ENCODE measurements around the gene ANKRD33B. TPM values are rescaled to one million over a fixed set of nuclear protein-coding genes. Genes with fewer than 3 reads are reported as not detected.
A peak's percentile ranks its signal among the peaks of the same experiment; 100 is the strongest.

The ANKRD33B gene
- total and polyA plus RNA-seq, 9 of the 15 experiments (the other 6 are each of a cell fraction or from before 2014, with no cell fraction given) = 0.10 to 1.7 (median 0.40) TPM

DNA sequence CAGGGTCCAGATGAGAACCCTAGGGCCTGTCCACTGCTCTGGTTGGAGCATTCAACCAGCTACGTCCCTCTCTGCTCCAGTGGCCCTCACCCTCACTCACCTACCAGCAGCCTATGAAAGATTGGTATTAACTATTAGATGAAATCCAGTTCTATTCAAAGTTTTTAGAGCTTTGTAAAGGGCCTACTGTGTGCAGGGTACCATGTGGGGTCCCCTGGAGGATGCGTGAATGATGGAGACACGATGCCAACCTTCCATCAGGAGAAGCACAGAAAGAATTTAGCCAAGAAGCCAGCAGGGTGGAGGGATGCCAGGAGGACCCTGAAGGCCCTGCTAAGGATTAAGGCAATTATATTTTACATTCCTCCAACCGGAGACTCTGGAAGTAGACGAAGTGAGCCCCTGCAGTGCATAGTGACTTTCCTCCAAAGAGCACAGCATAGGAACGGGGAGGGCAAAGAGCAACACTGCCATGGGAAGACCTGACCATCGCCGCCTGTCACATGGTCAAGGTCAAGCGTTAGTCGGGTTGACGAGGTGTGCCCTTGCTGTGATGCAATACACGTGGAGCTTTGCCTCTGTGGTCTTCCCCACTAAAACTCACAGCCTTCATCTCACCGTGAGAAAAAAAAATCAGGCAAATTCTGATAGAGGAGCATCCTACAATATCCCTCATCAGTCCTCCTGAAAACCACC is 22.8 kb upstream of the ANKRD33B start:
- ATAC-seq (no peak), DNase-seq (ENCODE audit: extremely low read depth in 1 of 4, low spot score in 3 of 4) (peak in 1 of 4 experiments; percentile 2), FAIRE-seq (no peak)
- intact Hi-C loops (cut with micrococcal nuclease) (no loop called here), in situ Hi-C loops (cut with MboI) (no loop called here)
- H4K20me1 ChIP-seq (replicated peaks; ENCODE audit: control insufficient read depth, insufficient read depth, low read length) = 0 out of 2 replicates have a peak, but pooled peaks cover 3% of the 10 kb centered on the region
- H3K27ac ChIP-seq (ENCODE audit: extremely low read depth, low read depth, low read length) = no peak overlapping the region
- no peaks in the 10 kb centered on the region for H3K79me2 ChIP-seq (ENCODE audit: control insufficient read depth, insufficient read depth, low read length)
- H2AFZ ChIP-seq (ENCODE audit: low read depth, low read length) = no peak overlapping the region
- H3K27me3 ChIP-seq (ENCODE audit: control insufficient read depth in 2 of 2, insufficient read depth in 2 of 2, low read length in 2 of 2) = peaks cover 18 to 42% of the 10 kb centered on the region in 2 experiments; a peak in 4 of 5 replicates
- peaks cover 8 to 22% of the 10 kb centered on the region in 2 experiments for H3K4me1 ChIP-seq (replicated peaks in 1 of 2; ENCODE audit: control insufficient read depth in 2 of 2, insufficient read depth in 2 of 2, low read length in 2 of 2)
- H3K9me1 ChIP-seq (ENCODE audit: control insufficient read depth, insufficient read depth, low read length) = peaks cover 3% of the 10 kb centered on the region
- H3K9me3 ChIP-seq (replicated peaks; ENCODE audit: control insufficient read depth, insufficient read depth, low read depth, low read length) = no peaks in the 10 kb centered on the region
- H3K4me2 ChIP-seq (ENCODE audit: insufficient read depth, low read length) = no peak overlapping the region
- no TSS peak for BruUV-seq (replicated peaks)
- WGBS (ENCODE audit: insufficient coverage, low coverage, missing lambda C conversion rate) = 23% methylated on average over 13 of the region's 13 CpGs
- H3K9ac ChIP-seq (ENCODE audit: insufficient read depth in 1 of 2, low read depth in 2 of 2, low read length in 2 of 2) = no peak overlapping the region
- POLR2A ChIA-PET = interaction anchor here (0.7 to 1.4 kb wide), 2 partner anchors 19 to 37 kb away, joined by 3 to 4 read pairs; no protein-coding TSS in a partner anchor
- CTCF ChIA-PET (ENCODE audit: low intra/inter-chr PET ratio) = no interaction called here
- H3K36me3 ChIP-seq (ENCODE audit: control insufficient read depth, insufficient read depth, low read length) = no peaks in the 10 kb centered on the region
- no peak overlapping the region for H3K4me3 ChIP-seq
- no peak for TF ChIP-seq ARHGAP35 (IDR thresholded peaks at IDR 0.05; ENCODE audit: partially characterized antibody)
- no peak for TF ChIP-seq NFXL1 (CRISPR knock-in tag; IDR thresholded peaks at IDR 0.05)
- TF ChIP-seq PCBP2 (IDR thresholded peaks at IDR 0.05; ENCODE audit: low read depth, low read length, poor library complexity, severe bottlenecking) = no peak
- no peak for TF ChIP-seq PHF8 (IDR thresholded peaks at IDR 0.05; ENCODE audit: borderline replicate concordance, low read length)
- TF ChIP-seq ZNF165 (CRISPR knock-in tag; IDR thresholded peaks at IDR 0.05; ENCODE audit: borderline replicate concordance) = no peak
- no peak for TF ChIP-seq CHCHD3 (CRISPR knock-in tag; IDR thresholded peaks at IDR 0.05)
- TF ChIP-seq SLC30A9 (CRISPR knock-in tag; IDR thresholded peaks at IDR 0.05) = no peak
- TF ChIP-seq CBX3 (IDR thresholded peaks at IDR 0.05; ENCODE audit: borderline replicate concordance in 1 of 2, low read length in 2 of 2) = no peak
- no peak for TF ChIP-seq ETV6 (IDR thresholded peaks at IDR 0.05; ENCODE audit: borderline replicate concordance in 1 of 2, low read depth in 2 of 2, low read length in 1 of 2)
- TF ChIP-seq ETV6 (CRISPR knock-in tag; IDR thresholded peaks at IDR 0.05; ENCODE audit: borderline replicate concordance) = no peak
- TF ChIP-seq, protein P1, sequence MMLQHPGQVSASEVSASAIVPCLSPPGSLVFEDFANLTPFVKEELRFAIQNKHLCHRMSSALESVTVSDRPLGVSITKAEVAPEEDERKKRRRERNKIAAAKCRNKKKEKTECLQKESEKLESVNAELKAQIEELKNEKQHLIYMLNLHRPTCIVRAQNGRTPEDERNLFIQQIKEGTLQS (IDR thresholded peaks at IDR 0.05) = peak; percentile 51; the same call in 1 of the 2 replicates
- TF ChIP-seq, protein P1 (CRISPR knock-in tag; conservative IDR thresholded peaks at IDR 0.05) = no peak
- TF ChIP-seq, protein P2, sequence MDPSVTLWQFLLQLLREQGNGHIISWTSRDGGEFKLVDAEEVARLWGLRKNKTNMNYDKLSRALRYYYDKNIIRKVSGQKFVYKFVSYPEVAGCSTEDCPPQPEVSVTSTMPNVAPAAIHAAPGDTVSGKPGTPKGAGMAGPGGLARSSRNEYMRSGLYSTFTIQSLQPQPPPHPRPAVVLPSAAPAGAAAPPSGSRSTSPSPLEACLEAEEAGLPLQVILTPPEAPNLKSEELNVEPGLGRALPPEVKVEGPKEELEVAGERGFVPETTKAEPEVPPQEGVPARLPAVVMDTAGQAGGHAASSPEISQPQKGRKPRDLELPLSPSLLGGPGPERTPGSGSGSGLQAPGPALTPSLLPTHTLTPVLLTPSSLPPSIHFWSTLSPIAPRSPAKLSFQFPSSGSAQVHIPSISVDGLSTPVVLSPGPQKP (CRISPR knock-in tag; IDR thresholded peaks at IDR 0.05) = no peak
- no peak for TF ChIP-seq PTBP1 (IDR thresholded peaks at IDR 0.05; ENCODE audit: low read depth, low read length)
- no peak for TF ChIP-seq IRF2 (CRISPR knock-in tag; IDR thresholded peaks at IDR 0.05)
- TF ChIP-seq CEBPZ (IDR thresholded peaks at IDR 0.05; ENCODE audit: borderline replicate concordance, low read depth, low read length) = no peak

Measured in K562 (cell line).